GM23338 (cell line): Measurements from ENCODE around the gene OTOP2. TPM values are rescaled to one million over a fixed set of nuclear protein-coding genes. Genes with fewer than 3 reads are reported as not detected.
A peak's percentile ranks its signal among the peaks of the same experiment; 100 is the strongest.
"Not testable (repeated sequence)": the region's sequence is repeated elsewhere in the genome, so short reads cannot be mapped to it uniquely, and the experiment has no call there.

Experiments used
- ATAC-seq: fragments of 200-7000 bp; cut with Tn5 transposase; 3 replicates; pipeline ENCODE4 v1.9.1; 2020
- DNase-seq: peaks from one replicate; pipeline ENCODE4 v3.0.0-alpha.2; 2015; ENCODE audit warnings: low spot score
- H2AFZ ChIP-seq: fragments of 200-600 bp; sonication (generic); 2 replicates; pipeline ENCODE4 v1.8.0; 2016; ENCODE audit warnings: antibody characterized with exemption, mild to moderate bottlenecking, moderate library complexity
- H3F3A ChIP-seq: fragments of 200-600 bp; sonication (generic); replicated peaks from 2 replicates; pipeline ENCODE4 v1.8.0; 2017; ENCODE audit warnings: antibody characterized with exemption, mixed run types, low read depth
- H3K27ac ChIP-seq: fragments of 200-600 bp; sonication (generic); 2 replicates; pipeline ENCODE4 v1.6.1; 2016; ENCODE audit warnings: low read depth
- H3K27me3 ChIP-seq: fragments of 200-600 bp; sonication (generic); 2 replicates; pipeline ENCODE4 v1.8.0; 2016; ENCODE audit warnings: mild to moderate bottlenecking, mixed run types, moderate library complexity; ENCODE audit not compliant: insufficient read depth
- H3K36me3 ChIP-seq: fragments of 200-600 bp; sonication (generic); 2 replicates; pipeline ENCODE4 v1.8.0; 2016; ENCODE audit warnings: mild to moderate bottlenecking; ENCODE audit not compliant: insufficient read depth
- H3K4me1 ChIP-seq: fragments of 200-600 bp; sonication (generic); 2 replicates; pipeline ENCODE4 v1.8.0; 2016; ENCODE audit warnings: mild to moderate bottlenecking, moderate library complexity; ENCODE audit not compliant: insufficient read depth
- H3K4me2 ChIP-seq: fragments of 200-600 bp; sonication (generic); 2 replicates; pipeline ENCODE4 v1.7.1; 2017; ENCODE audit warnings: mixed run types
- H3K4me3 ChIP-seq: fragments of 200-600 bp; sonication (generic); 2 replicates; pipeline ENCODE4 v1.6.1; 2016; ENCODE audit warnings: mixed run types
- H3K79me2 ChIP-seq: fragments of 200-600 bp; sonication (generic); replicated peaks from 2 replicates; pipeline ENCODE4 v1.8.0; 2017; ENCODE audit warnings: mild to moderate bottlenecking; ENCODE audit not compliant: insufficient read depth
- H3K9me2 ChIP-seq: fragments of 200-600 bp; sonication (generic); 2 replicates; pipeline ENCODE4 v1.8.0; 2017; ENCODE audit not compliant: insufficient read depth
- H4K20me1 ChIP-seq: fragments of 200-600 bp; sonication (generic); replicated peaks from 2 replicates; pipeline ENCODE4 v1.8.0; 2017; ENCODE audit warnings: mild to moderate bottlenecking; ENCODE audit not compliant: insufficient read depth
- H3K27ac Mint-ChIP-seq: 2 replicates; pipeline ENCODE4 v1.8.0; 2020; ENCODE audit warnings: inconsistent platforms, mild to moderate bottlenecking, moderate library complexity, mixed read lengths
- H3K27me3 Mint-ChIP-seq: 3 replicates; pipeline ENCODE4 v1.8.0; 2022; ENCODE audit warnings: low read depth, mild to moderate bottlenecking, moderate library complexity, mixed read lengths, inconsistent platforms; ENCODE audit not compliant: insufficient read depth, poor library complexity
- H3K36me3 Mint-ChIP-seq: 3 replicates; pipeline ENCODE4 v1.8.0; 2021; ENCODE audit warnings: low read depth, mild to moderate bottlenecking, inconsistent platforms, moderate library complexity, mixed read lengths
- H3K4me1 Mint-ChIP-seq: 3 replicates; pipeline ENCODE4 v1.8.0; 2020; ENCODE audit warnings: mild to moderate bottlenecking, inconsistent platforms, mixed read lengths
- H3K4me3 Mint-ChIP-seq: 3 replicates; pipeline ENCODE4 v1.8.0; 2021; ENCODE audit warnings: moderate library complexity, mild to moderate bottlenecking, inconsistent platforms, mixed read lengths
- H3K9me3 Mint-ChIP-seq: 3 replicates; pipeline ENCODE4 v1.8.0; 2020; ENCODE audit warnings: moderate library complexity, mild to moderate bottlenecking, inconsistent platforms, mixed read lengths
- STAT1 ChIP-seq: IDR thresholded peaks from one replicate; pipeline ENCODE4 v1.6.1; 2016; ENCODE audit warnings: antibody characterized with exemption; ENCODE audit not compliant: unreplicated experiment
- ZNF114 ChIP-seq: fragments of 250-450 bp; sonication (Bioruptor Pico); IDR thresholded peaks from 2 replicates; pipeline ENCODE4 v1.5.0; 2020; ENCODE audit warnings: mild to moderate bottlenecking, moderate library complexity
- ZNF462 ChIP-seq: fragments of 250-450 bp; sonication (Bioruptor Pico); IDR thresholded peaks from 2 replicates; pipeline ENCODE4 v1.5.0; 2020; ENCODE audit warnings: mild to moderate bottlenecking, moderate library complexity
- polyA plus RNA-seq: library from polyadenylated mRNA; unstranded; fragments of >200 nt; fragmentation: Nextera tagmentation; extraction: Ambion mirVana; gene quantifications from 2 replicates; pipeline ENCODE4 v1.2.1, GENCODE V29; 2016
- total RNA-seq: library from RNA; depleted of rRNA; stranded (reverse); fragments of >200 nt; shearing (Covaris generic); gene quantifications from 2 replicates; pipeline ENCODE4 v1.2.3, GENCODE V29; 2014
- TF ChIP-seq, protein P1 (sequence below): IDR thresholded peaks from one replicate; pipeline ENCODE4 v1.6.1; 2018; ENCODE audit warnings: antibody characterized with exemption; ENCODE audit not compliant: unreplicated experiment

The OTOP2 gene
- total and polyA plus RNA-seq, 2 experiments from 2014 or later, result not detected

- TF ChIP-seq ZNF462 (no peak), STAT1 (no peak), ZNF114 (CRISPR knock-in tag) (no peak)
- TF ChIP-seq, protein P1, sequence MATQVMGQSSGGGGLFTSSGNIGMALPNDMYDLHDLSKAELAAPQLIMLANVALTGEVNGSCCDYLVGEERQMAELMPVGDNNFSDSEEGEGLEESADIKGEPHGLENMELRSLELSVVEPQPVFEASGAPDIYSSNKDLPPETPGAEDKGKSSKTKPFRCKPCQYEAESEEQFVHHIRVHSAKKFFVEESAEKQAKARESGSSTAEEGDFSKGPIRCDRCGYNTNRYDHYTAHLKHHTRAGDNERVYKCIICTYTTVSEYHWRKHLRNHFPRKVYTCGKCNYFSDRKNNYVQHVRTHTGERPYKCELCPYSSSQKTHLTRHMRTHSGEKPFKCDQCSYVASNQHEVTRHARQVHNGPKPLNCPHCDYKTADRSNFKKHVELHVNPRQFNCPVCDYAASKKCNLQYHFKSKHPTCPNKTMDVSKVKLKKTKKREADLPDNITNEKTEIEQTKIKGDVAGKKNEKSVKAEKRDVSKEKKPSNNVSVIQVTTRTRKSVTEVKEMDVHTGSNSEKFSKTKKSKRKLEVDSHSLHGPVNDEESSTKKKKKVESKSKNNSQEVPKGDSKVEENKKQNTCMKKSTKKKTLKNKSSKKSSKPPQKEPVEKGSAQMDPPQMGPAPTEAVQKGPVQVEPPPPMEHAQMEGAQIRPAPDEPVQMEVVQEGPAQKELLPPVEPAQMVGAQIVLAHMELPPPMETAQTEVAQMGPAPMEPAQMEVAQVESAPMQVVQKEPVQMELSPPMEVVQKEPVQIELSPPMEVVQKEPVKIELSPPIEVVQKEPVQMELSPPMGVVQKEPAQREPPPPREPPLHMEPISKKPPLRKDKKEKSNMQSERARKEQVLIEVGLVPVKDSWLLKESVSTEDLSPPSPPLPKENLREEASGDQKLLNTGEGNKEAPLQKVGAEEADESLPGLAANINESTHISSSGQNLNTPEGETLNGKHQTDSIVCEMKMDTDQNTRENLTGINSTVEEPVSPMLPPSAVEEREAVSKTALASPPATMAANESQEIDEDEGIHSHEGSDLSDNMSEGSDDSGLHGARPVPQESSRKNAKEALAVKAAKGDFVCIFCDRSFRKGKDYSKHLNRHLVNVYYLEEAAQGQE, result no peak
These were observed 17.1 kb upstream of the OTOP2 start (continued) for GRCh38 chr17:74907012-74907411.

GRCh38 chr17:74909097-74909496, 15.0 kb upstream of the OTOP2 start:
- Mint-ChIP-seq H3K4me1 (peaks cover 36% of the 10 kb centered on the region), H3K4me3 (peak overlapping the region; percentile 28; the same call in 1 of the 3 replicates)
- peak; percentile 62 for DNase-seq
- Histone ChIP-seq H3K4me2 (peak overlapping the region; percentile 66; the same call in 1 of the 2 replicates), H2AFZ (peak overlapping the region; percentile 87), H3K4me1 (peaks cover 31% of the 10 kb centered on the region)
- H3K27ac ChIP-seq, H3K27me3 Mint-ChIP-seq, H3K79me2 ChIP-seq, H3K4me3 ChIP-seq, ATAC-seq, H3K27ac Mint-ChIP-seq, H3F3A ChIP-seq, H3K9me3 Mint-ChIP-seq, H3K9me2 ChIP-seq, H3K36me3 ChIP-seq, H3K36me3 Mint-ChIP-seq, H3K27me3 ChIP-seq, H4K20me1 ChIP-seq: not testable (repeated sequence)
- TF ChIP-seq ZNF462, result peak; percentile 45; the same call in 1 of the 2 replicates
